Neural crest cell (in vitro differentiated cells): ENCODE measurements around the gene DCT. TPM values are rescaled to one million over a fixed set of nuclear protein-coding genes. Genes with fewer than 3 reads are reported as not detected.

Experiments used
- DNase-seq: peaks from one replicate; pipeline ENCODE4 v3.0.0; 2021; ENCODE audit warnings: low read depth, mixed read lengths, low spot score
- H3K27ac Mint-ChIP-seq: one replicate; pipeline ENCODE4 v1.8.0; 2021; ENCODE audit warnings: mild to moderate bottlenecking, mixed read lengths; ENCODE audit not compliant: unreplicated experiment
- H3K27me3 Mint-ChIP-seq: 2 replicates; pipeline ENCODE4 v1.8.0; 2021; ENCODE audit warnings: low read depth, mild to moderate bottlenecking, mixed read lengths
- H3K36me3 Mint-ChIP-seq: 2 replicates; pipeline ENCODE4 v1.8.0; 2021; ENCODE audit warnings: low read depth, mild to moderate bottlenecking, mixed read lengths
- H3K4me1 Mint-ChIP-seq: 2 replicates; pipeline ENCODE4 v1.8.0; 2021; ENCODE audit warnings: mixed read lengths
- H3K4me3 Mint-ChIP-seq: one replicate; pipeline ENCODE4 v1.8.0; 2021; ENCODE audit warnings: mild to moderate bottlenecking, mixed read lengths
- H3K9me3 Mint-ChIP-seq: 2 replicates; pipeline ENCODE4 v1.8.0; 2021; ENCODE audit warnings: mixed read lengths
- total RNA-seq: library from RNA; stranded (reverse); gene quantifications from 2 replicates; pipeline ENCODE4 v1.2.1, GENCODE V29; 2021
- TF ChIP-seq, protein P1 (sequence below): fragments of 200-600 bp; sonication (generic); conservative IDR thresholded peaks from 2 replicates; pipeline ENCODE4 v1.5.0; 2021; ENCODE audit warnings: antibody characterized with exemption, mild to moderate bottlenecking

DCT gene
- total RNA-seq, 1 donor from 2014 or later: 0.12 TPM

DNA sequence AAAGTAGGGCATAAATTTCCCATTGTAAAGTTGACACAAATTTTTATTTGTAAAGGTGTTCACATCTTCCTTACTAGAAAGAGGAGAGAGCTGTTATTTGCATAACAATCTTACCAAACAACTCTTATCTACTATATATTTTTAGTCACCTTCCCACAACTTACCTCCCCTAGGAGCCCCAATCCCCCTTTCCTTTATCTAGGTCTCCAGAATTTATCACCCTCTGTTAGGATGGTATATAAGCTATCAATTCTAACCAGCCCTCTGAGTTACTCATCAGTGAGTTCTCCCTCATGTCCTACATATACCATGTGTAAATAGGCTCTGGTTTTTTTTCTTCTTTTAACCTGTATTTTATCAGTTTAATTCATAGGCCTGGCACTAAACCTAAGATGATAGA, 62.2 kb downstream of the DCT start:
- no peak overlapping the region for H3K4me3 Mint-ChIP-seq
- H3K27ac Mint-ChIP-seq: peak overlapping the region; percentile 55
- TF ChIP-seq, protein P1, sequence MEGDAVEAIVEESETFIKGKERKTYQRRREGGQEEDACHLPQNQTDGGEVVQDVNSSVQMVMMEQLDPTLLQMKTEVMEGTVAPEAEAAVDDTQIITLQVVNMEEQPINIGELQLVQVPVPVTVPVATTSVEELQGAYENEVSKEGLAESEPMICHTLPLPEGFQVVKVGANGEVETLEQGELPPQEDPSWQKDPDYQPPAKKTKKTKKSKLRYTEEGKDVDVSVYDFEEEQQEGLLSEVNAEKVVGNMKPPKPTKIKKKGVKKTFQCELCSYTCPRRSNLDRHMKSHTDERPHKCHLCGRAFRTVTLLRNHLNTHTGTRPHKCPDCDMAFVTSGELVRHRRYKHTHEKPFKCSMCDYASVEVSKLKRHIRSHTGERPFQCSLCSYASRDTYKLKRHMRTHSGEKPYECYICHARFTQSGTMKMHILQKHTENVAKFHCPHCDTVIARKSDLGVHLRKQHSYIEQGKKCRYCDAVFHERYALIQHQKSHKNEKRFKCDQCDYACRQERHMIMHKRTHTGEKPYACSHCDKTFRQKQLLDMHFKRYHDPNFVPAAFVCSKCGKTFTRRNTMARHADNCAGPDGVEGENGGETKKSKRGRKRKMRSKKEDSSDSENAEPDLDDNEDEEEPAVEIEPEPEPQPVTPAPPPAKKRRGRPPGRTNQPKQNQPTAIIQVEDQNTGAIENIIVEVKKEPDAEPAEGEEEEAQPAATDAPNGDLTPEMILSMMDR: no peak
- no peak for DNase-seq
- peaks cover 5% of the 10 kb centered on the region for H3K9me3 Mint-ChIP-seq
- no peaks in the 10 kb centered on the region for H3K36me3 Mint-ChIP-seq
- H3K4me1 Mint-ChIP-seq: no peaks in the 10 kb centered on the region
- no peaks in the 10 kb centered on the region for H3K27me3 Mint-ChIP-seq

- no peaks in the 10 kb centered on the region for H3K27me3 Mint-ChIP-seq
- TF ChIP-seq, protein P1: peak; percentile 71
- peak; percentile 23 for DNase-seq
- no peaks in the 10 kb centered on the region for H3K4me1 Mint-ChIP-seq
- H3K36me3 Mint-ChIP-seq: no peaks in the 10 kb centered on the region
- H3K4me3 Mint-ChIP-seq: no peak overlapping the region
- no peak overlapping the region for H3K27ac Mint-ChIP-seq
- H3K9me3 Mint-ChIP-seq: peaks cover 5% of the 10 kb centered on the region
Observed at GRCh38 chr13:94416454-94417080, 62.9 kb downstream of the DCT start.

- Mint-ChIP-seq H3K4me1 (no peaks in the 10 kb centered on the region), H3K27ac (no peak overlapping the region), H3K9me3 (peaks cover 2% of the 10 kb centered on the region), H3K36me3 (no peaks in the 10 kb centered on the region), H3K27me3 (no peaks in the 10 kb centered on the region), H3K4me3 (no peak overlapping the region)
- no peak for DNase-seq
- TF ChIP-seq, protein P1: no peak
Observed at GRCh38 chr13:94415500-94416237, 63.8 kb downstream of the DCT start.

GRCh38 chr13:94414708-94415107, 64.8 kb downstream of the DCT start:
- Mint-ChIP-seq H3K4me3 (no peak overlapping the region), H3K27ac (no peak overlapping the region), H3K36me3 (no peaks in the 10 kb centered on the region), H3K4me1 (no peaks in the 10 kb centered on the region), H3K27me3 (no peaks in the 10 kb centered on the region), H3K9me3 (peaks cover 2% of the 10 kb centered on the region)
- no peak for DNase-seq
- TF ChIP-seq, protein P1: no peak

- TF ChIP-seq, protein P1: no peak
- Mint-ChIP-seq H3K4me1 (no peaks in the 10 kb centered on the region), H3K27ac (no peak overlapping the region), H3K27me3 (no peaks in the 10 kb centered on the region), H3K9me3 (peaks cover 2% of the 10 kb centered on the region), H3K4me3 (no peak overlapping the region), H3K36me3 (no peaks in the 10 kb centered on the region)
- no peak for DNase-seq
Observed at GRCh38 chr13:94414141-94414540, 65.3 kb downstream of the DCT start.
